CD4-positive, alpha-beta T cell treated with Interleukin-17A for 1 hour (primary cell): ENCODE measurements around the gene ECHS1.
"Not testable (repeated sequence)": the region's sequence is repeated elsewhere in the genome, so short reads cannot be mapped to it uniquely, and the experiment has no call there.

Source experiments
- DNase-seq: peaks from one replicate; pipeline ENCODE4 v3.0.0-alpha.2; 2020

ECHS1 gene

DNA sequence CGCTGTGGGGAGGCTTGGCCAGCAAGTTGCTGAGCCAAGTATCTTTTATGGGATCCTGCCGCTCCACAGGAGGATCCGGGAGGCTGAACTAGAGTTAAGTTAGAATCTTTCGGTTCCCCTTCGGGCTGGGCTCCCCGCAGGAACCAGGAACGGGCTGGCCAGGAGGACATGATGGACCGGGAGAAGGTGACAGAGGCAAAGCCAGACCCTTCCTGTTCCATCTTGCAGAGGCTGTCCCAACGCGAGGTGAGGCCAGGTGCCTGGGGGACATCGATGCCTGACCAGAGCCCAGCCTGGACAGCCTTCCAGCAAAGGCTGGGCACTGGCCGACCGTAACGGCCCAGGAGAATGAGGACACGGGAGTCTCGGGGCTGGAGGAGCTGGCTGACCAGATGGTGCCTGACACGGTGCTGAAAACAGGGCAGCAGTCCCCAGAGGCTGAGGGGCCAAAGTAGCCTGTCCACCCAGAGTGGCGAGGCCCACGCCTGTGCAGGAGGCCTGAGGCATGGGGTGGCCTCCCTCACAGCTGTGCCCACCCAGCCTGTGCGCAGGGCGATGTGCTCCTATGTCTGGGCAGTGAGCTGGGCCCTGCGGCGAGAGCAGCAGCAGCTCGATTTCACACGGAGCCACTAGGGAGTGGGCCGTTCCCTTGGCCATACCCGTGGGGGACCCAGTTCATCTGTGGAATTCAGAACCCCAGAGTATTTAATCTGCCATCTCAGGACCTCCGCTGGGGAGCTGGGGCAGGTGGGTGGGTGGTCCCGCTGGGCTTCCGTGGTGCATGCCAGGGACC, 4.1 kb upstream of the ECHS1 start:
- DNase-seq, result no peak

DNA sequence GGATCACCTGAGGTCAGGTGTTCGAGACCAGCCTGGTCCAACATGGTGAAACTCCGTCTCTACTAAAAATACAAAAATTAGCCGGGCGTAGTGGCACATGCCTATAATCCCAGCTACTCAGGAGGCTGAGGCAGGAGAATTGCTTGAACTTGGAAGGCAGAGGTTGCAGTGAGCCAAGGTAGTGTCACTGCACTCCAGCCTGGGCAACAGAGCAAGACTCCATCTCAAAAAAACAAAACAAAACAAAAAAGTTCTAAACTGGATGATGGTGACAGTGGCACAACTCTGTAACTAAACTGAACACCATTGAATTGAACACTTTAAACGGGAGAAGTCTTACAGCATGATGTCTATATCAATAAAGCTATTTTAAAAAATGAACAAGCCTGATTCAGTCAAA, 3.0 kb upstream of the ECHS1 start:
- DNase-seq, result not testable (repeated sequence)

DNA sequence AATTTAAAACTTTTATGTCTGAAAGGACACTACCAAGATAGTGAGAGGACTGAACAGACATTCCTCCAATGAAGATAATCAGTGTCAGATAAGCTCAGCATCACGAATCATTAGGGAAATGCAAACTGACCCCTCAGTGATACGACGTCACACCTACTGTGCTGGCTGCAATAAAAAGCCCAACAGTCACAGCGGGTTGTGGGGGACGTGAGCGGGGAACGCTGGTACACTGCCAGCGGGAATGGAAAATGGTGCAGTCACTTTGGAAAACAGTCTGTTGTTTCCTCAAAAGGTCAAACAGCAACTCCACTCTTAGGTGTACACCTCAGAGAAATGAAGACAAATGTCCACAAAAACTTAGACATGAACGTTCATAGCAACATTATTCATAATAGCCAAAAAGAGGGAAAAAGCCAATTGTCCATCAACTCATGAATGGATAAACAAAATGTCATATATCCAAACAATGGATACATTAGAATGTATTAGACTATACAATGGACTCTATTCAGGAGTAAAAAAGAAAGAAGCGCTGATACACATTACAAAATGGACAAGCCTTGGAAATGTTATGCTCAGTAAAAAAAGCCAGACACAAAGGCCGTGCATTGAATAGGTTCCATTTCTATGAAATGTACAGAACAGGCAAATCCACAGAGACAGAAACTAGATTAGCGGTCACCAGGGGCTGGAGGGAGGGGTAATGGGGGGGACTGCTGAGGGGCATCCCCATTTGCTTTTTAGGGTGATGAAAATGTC, 2.4 kb upstream of the ECHS1 start:
- no peak for DNase-seq

DNA sequence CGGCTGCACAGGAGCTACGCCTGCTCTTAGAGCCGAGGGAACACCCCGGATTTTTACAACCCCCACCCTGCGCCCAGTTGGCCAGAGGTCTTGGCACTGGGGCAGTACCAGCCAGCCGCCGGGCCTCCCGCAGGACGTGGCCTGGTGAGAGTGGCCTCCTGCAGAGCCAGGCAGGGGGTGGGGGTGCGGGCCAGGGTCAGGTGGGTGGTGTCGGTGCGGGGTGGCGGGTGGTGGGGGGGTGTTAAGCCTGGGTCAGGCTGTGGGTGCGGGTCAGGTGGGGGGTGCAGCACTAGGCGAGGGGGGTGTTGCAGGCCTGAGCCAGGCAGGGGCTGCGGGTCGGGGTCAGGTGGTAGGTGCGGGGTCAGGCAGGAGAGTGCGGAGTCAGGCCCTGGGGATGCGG, 647 bp downstream of the ECHS1 start:
- no peak for DNase-seq

DNA sequence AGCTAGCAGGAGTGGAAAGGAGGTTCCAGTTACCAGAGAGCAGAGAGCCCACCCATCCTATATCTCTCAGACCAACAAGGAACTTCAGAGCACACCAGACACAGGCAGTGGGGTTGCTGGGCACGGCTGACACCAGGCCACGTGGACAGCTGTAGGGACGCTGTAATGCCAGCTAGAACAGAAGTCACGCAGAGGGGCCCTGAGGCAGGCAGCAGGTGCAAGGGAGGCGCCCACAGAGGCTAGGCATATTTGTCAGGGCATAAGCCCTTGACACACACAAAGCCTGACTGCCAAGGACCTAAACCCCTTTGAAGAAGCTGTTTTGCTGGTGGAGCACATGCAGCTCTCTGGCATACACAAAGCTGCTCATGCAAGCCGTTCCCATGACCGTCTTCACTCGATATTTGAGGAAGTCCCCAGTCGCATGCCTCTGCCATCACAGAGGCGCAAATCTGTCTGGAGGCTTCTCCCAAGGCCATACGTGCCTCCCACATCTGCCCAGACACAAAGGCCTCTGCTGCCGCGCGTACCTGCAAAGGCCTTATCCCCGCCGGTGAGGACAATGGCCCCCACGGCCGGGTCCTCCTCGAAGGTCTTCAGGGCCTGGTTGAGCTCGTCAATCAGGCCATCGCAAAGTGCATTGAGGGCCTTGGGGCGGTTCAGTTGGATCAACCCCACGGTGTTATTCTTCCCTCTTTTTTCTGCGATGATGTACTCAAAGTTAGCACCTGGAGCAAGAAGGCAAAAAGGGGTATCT, 2.9 kb downstream of the ECHS1 start:
- DNase-seq, result no peak

DNA sequence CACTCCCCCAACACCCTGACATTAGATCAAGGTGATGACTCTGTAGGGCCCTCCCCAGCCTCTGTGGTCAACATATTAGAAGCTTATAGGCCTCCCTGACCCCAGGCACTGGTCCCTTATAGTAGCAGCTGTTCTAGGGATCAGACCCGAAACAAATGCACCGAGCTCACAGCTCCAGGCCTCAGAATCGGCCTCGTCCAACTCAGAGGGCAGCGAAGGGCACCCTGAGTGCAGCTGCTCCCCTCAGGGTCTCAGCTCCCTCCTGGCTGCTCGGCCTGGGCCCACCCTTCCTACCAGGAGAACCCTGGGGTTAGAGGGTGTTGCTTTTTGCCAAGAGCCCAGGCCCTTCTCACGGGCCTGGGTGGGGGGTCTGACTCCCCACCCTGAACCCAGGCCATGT, 5.0 kb downstream of the ECHS1 start:
- DNase-seq, result no peak

DNA sequence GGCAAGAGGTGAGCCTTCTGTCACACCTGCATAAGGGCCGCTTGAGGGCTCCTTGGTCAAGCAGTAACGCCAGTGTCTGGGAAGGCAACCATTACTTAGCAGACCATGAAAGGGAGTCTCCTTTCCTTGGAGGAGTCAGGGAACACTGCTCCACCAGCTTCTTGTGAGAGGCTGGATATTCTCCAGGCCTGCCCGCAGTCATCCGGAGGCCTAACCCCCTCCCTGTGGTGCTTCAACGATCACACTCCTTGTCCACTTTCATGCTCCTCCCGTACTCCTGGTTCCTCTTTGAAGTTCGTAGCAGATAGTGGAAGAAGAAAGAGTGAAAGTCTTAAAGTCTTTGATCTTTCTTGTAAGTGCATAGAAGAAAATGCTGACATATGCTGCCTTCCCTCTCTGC, 5.7 kb downstream of the ECHS1 start:
- DNase-seq, result not testable (repeated sequence)

DNA sequence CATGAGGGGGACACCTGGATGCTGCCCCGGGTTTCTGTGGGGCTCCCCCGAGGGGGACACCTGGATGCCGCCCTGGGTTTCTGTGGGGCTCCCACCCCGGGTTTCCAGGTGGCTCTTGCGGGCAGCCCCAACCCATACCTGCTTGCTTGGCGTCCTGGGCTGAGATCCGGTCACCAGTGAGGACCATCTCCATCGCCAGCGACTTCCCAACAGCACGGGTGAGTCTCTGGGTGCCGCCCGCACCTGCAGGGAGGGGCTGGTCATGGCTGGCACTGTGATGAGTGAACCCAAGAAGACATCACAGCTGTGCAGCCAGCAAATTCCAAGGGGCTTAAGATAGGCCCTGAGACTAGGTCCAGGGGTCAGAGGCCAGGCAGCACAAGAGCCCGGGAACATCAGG, 6.4 kb downstream of the ECHS1 start:
- DNase-seq, result no peak

DNA sequence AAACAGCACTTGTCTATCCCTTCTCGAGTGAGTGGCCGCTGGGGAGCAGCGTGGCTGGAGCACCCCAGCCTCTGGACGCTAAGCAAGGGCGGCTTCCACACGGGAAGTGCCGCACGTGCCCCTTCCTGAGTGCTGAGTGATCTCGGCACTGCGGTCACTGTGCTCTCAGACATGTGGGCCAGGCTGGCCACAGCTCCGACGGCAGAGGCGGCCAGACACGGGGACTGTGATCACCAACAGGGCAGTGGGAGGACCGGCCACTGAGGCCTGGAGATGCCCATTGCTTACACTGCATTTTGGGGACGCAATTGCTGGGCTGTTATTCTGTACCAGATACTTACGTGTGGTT, 7.0 kb downstream of the ECHS1 start:
- DNase-seq, result no peak

DNA sequence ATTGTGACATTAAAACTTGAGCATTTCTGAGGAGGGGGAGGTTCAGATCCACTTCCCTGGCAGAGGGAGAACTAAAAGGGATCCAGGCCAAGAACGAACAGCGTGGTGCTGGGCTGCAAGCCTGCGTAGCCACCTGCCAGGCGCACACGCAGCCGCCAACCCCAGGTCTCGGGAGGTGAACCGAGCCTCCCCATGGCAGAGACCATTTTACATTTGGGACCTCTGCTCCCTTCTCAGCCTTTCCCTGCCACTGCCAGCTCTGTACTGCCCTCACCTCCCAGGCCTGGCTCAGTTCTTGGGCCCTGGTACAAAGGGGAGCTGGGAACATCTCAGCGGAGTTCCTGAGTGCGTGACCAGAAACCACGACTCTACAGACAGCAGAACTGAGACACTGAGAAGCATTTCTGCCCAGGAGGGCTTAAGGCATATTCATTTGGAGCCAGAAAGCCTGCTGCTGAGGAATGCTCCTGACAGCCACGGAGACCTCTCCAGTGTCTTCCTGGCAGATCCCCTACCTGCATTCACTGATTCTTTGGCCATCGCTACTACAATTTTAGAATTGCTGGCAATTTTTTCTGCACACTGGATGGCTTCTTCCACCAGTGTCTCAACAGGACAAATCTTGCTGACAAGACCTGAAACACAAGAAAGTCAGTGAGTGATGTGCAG, 7.6 kb downstream of the ECHS1 start:
- DNase-seq, result no peak

DNA sequence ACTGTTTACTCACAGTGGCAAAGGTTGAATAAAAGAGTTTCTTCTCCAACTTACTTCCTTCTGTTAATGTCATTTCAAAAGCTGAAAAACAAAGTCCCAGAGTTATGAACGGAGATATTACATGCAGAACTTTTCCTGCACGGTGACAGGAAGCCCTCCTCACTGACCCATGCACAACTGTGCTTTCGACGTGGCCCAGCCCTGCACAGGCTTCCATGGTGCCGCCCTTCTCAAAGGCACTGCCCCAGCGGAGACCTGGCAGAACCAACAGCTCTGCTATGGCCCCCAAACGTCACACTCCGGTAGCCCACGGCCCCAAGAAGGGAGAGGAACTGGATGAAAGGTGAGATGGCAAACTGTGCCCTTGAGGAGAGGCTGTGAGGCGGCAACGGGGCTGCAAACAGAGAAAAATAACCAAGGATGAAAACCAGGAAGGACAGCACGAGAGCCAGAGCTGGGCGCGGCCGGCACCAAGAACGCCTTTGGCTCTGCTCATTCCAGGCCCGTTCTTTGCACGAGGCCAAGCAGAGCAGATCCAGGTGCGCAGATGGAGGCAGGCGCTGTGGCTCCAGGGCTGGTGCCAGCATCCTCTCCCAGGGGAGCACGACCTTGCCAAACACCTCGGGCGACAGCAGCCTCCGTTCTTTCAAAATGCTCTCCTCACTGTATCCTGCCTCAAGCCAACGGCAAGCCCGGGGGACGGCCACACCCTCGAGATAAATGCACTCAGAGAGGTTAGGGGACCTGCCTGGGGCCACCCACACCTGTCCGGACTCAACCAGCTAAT, 8.3 kb downstream of the ECHS1 start:
- DNase-seq, result no peak

DNA sequence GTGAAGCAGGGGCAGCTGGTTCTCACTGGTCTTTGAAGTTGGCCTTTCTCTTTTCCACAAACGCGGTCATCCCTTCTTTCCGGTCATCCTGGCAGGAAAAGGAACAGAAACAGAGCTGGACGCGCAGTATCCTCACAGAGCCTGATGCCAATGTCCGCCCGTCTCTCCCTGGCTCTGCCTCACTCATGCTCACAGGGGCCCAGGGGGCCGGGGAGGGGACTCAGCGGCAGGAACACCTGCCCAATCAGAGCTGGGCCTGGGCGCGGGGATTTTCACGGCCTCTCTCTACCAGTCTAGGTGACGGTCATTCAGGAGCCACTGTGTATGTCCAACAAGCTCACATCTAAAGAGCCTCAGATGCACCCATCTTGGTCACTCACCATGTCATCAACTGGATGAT, 10.3 kb downstream of the ECHS1 start:
- no peak for DNase-seq

DNA sequence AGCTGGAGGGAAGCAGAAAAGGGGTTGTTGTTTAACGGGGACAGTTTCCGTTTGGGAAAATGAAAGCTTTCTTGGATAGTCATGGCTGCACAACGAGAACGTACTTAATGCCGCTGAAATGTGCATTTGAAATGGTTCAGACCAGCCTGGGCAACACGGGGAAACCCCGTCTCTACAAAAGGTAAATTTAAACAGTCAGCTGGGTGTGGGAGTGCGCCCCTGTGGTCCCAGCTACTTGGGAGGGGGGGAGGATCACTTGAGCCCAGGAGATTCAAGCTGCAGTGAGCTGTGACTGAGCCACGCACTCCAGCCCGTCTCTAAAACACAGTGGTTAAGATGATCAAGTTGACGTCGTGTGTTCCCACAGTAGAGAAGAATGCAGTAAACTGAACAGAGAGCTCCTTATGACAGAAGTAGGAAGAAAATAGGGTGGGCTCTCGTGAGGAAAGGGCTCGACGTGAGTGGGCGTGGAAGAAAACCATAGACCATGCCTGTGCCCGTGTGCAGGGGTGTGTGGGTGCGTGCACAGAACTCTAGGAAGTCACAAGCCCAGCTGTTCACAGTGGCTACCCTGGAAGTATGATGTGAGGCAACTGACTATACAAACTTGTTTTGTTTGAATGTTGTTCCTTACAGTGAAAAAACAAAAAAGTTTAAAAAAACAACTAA, 11.2 kb downstream of the ECHS1 start:
- no peak for DNase-seq

DNA sequence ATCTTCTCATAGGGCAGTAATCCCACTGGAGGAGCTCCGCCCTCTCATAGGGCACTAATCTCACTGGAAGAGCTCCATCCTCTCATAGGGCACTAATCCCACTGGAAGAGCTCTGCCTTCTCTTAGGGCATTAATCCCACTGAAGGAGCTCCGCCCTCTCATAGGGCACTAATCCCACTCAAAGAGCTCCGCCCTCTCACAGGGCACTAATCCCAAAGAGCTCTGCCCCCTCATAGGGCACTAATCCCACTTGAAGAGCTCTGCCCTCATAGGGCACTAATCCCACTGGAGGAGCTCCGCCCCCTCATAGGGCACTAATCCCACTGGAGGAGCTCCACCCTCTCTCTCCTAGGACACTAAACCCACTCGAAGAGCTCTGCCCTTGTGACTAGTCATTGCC, 11.9 kb downstream of the ECHS1 start:
- DNase-seq, result no peak

DNA sequence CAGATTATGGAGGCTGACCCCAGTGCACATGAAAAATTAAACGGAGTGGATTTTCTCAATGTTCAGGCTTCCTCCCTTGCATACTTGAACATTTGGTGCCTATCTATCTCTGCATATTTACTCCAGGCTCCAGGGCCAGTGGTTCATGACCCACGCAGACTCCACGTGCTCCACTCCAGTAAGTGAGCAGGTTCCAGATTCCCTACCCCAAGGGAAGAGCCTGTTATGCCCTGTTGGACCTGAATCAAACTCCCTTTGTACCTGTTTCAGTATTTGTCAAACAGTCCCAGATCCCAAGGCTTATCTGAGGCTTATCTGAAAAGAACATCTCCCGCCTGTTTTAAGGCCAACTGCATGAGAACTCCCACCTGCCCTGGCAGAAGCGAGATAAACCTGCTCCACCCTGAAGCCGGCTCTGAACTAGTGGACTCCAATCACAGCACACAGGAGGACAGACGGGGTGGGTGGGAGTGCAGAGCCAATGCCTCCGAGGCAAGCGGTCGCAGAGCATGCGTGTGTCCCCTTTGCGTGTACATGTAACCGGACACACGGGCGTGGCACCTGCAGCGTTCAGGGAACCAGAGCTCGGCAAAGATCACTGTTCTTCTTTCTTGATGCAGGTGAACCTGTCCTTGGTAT, 13.1 kb downstream of the ECHS1 start:
- DNase-seq, result no peak

DNA sequence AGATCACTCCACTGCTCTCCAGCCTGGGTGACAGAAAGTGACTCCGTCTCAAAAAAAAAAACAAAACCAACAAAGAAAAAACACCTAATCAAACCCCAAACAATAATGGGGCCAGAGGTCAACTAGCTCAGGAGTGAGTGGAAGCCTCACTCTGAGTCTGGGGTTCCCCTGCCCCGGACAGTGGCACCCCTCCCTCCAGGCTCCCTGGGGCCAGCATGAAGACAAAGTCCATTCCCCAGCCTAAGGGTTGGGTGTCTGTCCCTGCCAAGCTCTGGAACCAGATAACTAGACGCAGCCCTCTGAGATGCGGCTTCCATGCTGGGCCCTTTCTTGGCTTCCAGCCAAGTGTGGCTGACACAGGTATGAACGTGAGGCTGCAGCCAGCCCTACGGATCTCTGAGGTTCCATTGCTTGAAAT, 13.6 kb downstream of the ECHS1 start:
- peak; percentile 37 for DNase-seq

DNA sequence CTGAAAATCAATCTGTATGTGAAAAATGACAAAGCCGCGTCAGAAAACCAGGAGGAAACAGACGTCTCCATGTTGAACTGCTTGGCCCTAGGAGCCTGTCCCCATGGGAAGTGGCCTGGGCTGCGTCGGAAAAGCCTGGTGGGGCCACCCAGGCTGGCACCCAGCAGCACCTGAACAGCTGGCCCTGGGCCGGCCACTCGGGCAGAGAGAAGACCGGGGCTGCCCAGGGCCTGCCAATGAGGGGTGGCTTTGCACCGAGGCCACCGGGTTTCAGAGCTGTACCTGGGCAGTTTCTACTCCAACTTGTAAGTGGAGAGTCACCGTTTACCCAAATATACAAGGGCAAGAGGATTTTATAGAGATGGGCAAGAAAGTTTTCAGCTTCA, 14.2 kb downstream of the ECHS1 start:
- DNase-seq, result no peak

DNA sequence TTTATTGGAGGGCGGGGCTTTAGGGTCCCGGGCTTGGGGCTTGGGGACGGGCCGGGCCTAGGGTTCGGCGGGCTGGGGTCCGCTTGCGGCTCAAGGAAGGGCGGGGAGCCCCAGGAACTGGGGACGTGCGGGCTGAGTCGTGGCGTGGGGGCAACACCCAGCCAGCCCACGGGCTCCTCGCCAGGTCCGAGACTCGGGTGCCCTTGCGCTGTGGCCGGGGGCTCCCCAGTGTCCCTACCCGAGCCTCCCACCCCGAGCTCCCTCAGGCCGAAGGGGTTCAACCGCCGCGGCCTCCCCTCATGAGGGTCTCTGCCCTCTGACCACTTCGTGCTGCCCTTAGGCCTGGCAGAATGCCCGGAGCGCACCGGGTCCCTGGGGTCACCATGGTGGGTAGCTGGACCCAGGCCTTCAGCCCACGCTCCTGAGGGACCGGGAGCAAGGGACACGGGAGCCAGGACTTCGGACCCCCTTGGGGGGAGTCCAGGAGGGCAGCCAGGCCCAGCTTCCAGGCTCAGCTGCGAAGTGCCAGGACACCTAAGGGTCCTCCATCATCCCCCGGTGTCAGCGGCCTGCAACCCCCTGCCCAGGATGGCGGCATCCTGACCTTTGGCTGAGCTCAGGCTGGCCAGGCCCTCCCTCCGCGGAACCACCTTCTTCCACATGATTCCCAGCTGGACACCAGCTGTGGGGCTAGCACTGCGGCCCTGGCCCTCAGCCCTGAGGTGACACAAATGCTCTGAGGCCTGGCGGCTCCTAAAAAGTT, 14.8 kb downstream of the ECHS1 start:
- no peak for DNase-seq

DNA sequence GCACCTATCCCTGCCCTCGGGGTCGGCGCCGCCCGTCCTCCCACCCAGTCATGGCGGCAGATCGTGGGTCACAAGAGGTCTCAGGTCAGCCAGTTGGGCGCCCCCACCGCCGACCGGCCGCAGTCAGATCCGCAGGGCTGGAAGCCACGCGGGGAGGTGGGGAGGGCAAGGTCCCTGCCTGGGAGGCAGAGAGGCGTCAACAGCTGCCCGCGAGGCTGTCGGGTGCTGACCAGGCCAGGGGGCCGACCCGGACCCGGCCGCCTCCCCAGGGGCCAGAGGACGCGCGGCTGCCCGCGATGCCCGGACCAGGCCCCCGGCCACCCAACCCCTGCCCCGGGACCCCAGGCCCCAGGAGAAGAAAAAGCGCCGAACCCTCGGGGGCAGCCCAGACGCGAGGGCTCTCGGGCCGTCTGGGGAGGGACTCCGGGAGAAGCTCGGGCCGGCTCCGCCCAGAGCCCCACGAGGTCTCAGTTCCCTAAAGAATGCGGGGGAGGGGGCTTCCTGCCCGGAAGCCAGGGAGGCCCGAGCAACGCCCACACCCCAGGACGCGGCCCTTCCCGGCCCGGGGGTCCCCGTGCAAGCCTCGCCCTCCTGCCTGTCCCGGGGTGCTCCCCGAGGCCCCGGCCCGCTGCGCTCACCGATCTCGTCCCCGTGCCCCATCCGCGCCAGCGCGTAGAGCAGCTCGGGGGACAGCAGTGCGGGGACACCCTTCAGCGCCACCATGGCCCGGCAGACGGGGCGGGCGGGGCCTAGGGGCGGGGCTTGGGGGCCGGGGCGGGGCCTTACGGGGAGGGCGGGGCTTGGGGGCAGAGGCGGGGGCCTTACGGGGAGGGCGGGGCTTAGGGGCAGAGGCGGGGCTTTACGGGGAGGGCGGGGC, 15.6 kb downstream of the ECHS1 start, which contains the start of gene FUOM:
TSS of gene FUOM (minus strand) at position 735 of the 877 bp plus-strand sequence. CDS start at position 723, 12 bp downstream.
- DNase-seq, result peak; percentile 80
